Stimulated activated CD4-positive, alpha-beta T cell treated with anti-CD3 and anti-CD28 coated beads, TNF-alpha, amount 100 ng/mL, for 48 hours (primary cell): ENCODE data around the gene PPL.

Source experiments
- DNase-seq, 3 donors: peaks; one replicate each; pipeline ENCODE4 v3.0.0-alpha.2; 2020; ENCODE audit warnings: low read depth in 3 of 3

The PPL gene

DNA sequence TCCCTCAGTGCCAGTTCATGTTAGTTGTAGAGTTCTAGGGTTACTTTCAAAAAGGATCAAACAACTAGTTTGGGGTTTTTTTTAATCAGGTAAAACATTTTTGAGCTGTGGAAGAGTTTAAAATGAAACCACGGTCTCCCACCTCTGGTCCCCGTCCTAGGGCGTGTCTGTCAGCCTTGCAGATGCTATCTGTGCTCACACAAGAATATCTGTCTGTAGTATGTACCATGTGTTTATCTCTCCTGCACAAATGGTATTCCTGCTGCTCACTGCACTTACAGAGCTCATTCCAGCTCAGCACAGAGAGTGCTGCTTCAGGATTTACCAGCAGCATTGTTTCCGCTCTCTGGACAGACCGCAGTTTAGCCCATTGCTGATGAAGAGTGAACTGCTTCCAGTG lies 50.8 kb downstream of the PPL start:
- no peak for DNase-seq

DNA sequence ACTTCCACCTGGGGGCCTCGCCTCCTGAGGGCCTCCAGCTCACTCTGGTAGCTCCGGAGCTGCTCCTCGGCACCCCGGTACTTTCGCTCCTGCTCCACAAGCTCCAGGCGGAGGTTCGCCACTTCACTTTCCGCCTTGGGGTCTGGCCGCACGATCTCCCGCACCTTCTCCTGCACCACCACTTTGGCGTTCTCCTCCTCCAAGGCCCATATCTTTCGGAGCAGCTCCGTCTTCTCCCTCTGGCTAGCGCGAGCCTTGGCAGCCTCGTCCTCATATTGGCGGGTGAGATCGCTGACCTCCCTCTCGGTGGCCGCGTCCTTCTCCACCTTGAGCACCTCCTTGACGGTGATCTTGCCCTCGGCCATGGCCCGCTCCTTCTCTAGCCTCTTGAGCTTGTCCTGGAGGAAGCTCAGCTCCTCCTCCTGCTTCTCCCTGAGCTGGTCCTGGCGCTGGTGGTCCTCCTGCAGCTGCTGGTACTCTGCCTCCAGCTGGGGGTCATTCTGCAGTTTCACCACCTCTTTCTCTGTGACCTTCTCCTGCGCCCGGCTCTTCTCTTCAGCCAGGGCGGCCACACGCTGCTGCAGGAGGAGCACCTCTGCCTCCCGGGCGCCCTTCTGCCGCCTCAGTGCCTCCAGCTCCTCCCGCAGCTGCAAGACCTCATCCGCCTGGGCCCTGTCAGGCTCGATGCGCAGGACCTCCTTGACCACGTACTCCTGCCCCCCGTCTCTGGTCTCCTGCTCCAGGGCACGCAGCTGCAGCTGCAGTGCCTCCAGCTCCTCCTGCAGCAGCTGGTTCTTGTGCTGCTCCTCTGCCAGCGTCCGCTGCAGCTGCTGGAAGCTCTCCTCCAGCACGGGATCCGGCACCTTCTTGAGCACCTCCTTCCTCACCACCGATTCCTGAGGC lies 51.7 kb downstream of the PPL start:
- DNase-seq, result no peak

DNA sequence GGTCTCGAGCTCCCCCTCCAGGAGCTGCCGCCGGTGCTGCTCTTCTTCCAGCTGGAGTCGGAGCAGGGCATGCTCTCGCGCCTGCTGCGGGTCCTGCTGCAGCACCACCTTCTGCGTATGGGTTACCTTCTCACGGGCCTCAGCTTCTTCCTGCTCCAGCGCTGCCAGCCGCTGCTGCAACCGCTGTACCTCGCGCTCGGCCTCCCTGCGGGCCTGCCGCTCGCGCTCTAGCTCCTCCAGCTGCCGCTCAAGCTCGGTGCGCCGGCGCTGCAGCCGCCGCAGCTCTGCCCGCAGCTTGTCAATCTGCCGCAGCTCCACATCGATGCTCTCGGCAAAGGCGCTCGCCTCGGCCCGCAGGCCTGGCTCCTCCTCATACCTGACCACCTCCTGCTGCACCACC lies 52.7 kb downstream of the PPL start:
- DNase-seq, result no peak

- no peak for DNase-seq
Observed at GRCh38 chr16:4883501-4883900, 53.4 kb downstream of the PPL start.

DNA sequence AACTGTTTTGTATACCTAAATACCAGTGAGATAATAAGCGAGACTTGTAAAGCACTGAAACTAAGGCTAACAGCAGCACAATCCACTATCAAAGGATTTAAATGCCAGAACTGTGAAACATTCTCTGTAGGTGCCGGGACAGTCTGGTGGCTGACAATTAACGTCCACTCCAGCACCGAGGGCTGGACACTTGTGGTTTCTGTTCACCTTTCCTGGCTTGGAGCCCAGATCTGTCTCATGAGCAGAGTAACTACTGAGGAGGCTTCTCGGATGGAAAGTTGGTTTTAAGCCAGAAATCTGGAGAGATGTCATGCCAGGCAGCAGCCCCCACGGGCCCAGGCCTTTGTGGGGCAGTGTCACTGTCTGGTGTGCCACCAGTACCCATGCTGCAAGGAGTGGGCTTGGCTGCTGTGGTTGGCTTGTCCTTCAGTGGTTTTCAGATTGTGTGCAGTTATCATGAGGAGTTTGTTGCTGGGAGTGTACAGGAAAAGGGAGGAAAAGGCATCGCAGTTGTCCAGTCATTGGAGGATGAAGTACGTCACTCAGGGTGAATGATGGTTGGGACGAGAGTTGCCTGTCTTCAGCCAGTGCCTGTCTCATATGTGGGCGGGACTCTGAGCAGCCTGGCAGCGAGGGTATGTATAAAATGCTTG lies 54.2 kb downstream of the PPL start:
- no peak for DNase-seq

DNA sequence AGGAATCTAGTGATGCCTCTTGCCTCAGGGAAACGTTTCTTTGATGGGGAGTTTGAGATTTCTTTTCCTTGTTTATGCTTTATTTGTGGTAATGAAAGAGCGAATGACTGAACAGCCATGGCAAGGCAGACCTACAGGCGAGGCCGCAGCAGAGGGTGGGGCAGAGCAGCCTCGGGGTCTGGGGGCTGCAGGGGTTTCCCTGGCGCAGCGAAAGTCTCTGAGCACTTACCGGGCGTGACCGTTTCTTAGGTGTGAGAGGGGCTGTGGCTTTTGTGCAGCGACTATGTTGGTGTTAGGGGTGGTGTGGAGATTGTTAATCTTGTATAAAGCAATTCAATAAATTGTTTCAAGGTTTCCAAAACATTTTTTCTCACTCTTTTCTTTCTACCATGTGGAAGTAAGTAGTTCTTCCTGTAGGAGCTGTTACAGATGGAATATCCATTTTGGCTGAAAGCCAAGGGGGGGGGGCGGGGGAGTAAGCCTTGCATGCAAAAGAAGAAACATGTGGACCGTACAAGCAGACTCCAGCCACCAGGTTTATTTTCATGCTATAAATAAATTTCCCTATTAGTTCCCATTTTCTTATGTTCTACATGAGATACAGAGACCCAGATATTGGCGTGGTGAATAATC lies 54.8 kb downstream of the PPL start:
- no peak for DNase-seq

DNA sequence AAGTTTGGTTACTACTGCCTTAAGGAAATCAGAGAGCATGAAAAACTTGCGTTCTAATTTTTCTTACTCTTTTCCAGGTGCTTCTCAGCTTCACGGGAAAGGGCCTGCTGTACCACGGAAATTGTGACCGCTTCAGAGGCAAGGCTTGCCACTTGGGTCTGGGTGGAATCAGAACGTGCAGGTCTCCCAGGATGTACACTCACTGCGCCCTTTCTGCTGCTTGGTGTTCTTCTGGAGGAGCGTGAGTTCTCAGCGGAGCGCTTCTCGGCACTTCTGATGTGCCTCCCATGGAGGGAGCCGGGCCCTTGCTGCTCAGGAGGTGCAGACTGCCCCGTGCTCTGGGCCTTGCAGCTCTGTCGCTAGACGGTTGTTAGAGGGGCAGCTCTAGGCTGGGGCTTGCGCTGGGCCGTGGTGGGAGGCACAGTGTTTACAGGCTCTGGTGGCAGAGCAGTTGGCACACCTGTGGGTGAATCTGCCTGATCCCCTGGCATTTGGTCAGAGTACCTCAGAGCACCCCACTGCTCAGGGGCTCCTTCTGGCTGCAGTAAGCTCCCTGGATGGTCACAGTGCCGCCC lies 56.9 kb downstream of the PPL start:
- no peak for DNase-seq

GRCh38 chr16:4879049-4879448 lies 57.9 kb downstream of the PPL start:
- DNase-seq, result no peak

- DNase-seq, result no peak
Observed at GRCh38 chr16:4877380-4877685, 59.6 kb downstream of the PPL start.

DNA sequence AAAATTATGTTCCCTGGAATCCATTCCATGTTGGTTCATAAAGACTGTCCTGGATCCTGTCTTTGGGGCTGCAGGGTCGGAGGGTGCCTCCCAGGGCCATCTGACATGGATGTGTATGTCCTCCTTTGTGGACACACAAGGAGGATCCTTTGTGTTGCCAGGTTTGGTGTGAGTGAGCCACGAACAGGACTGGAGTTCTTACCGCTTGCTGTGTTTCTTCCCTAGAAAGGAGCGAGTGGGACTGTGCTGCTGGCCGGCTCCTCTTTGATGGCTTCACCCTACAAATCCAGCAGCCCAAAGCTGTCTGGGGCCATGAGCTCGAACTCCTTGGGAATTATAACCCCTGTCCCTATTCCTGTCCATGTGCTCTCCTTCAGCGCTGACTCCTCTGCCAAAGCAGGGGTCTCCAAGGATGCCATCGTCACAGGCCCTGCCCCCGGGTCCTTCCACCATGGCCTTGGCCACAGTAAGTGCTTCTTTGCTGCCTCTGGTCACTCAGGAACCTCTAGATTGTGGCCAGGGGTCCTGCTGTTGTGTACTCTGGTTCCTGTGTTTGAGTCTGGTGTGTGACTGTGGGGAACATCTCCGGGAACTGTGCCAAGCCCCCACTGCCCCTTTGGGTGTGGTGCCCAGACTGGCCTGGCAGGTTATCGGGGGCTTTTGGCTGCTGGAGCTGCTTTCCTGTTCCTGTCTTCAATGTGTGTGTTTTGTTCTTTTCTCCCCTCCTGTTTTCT lies 60.1 kb downstream of the PPL start:
- DNase-seq, result no peak

GRCh38 chr16:4874666-4875065 lies 62.3 kb downstream of the PPL start:
- DNase-seq, result no peak

- no peak for DNase-seq
Observed at GRCh38 chr16:4873091-4873490, 63.9 kb downstream of the PPL start.

- DNase-seq, result no peak
Observed at GRCh38 chr16:4871071-4871470, 65.9 kb downstream of the PPL start.

DNA sequence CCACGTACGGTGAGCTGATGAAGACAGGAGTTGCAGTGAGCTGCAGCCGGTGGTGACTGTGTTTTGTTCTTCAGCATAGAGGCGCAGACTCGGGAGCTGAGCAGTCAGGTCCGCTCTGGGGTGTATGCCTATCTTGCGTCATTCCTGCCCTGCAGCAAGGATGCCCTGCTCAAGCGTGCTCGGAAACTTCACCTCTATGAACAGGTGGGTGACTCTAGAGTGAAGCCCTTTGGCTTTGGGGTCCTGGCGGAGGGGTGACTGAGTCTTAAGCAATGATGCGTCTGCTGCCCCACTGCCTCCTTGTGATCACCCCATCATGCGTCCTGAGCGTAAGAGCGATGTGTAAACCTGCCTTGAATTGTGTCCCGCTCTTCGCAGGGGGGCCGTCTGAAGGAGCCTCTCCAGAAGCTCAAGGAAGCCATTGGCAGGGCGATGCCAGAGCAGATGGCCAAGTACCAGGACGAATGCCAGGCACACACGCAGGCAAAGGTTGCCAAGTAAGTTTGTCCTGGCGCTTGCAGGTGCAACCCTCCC lies 66.7 kb downstream of the PPL start:
- DNase-seq, result no peak

- no peak for DNase-seq
Observed at GRCh38 chr16:4869147-4869805, 67.7 kb downstream of the PPL start.

DNA sequence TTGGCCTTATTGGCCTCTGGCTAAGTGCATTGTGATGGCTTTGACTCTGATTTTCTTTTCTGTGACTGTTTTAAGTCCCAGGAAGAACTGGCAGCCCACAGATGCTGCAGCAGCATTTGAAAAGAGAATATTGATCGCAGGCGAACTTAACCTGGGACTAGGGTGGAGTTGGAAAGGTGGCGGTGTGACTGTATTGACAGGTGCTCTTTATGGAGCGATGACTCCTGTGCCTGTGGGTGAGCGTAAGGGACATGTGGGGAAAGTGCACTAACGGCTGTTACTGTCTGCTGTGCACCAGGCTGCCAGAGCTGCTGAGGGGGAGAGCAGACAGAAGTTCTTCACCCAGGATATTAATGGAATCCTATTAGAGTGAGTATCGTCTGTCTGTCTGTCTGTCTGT lies 68.4 kb downstream of the PPL start:
- no peak for DNase-seq

- no peak for DNase-seq
Observed at GRCh38 chr16:4868026-4868425, 68.9 kb downstream of the PPL start.

- no peak for DNase-seq
Observed at GRCh38 chr16:4866586-4866985, 70.4 kb downstream of the PPL start.

GRCh38 chr16:4865231-4865860 lies 71.6 kb downstream of the PPL start:
- DNase-seq, result no peak

DNA sequence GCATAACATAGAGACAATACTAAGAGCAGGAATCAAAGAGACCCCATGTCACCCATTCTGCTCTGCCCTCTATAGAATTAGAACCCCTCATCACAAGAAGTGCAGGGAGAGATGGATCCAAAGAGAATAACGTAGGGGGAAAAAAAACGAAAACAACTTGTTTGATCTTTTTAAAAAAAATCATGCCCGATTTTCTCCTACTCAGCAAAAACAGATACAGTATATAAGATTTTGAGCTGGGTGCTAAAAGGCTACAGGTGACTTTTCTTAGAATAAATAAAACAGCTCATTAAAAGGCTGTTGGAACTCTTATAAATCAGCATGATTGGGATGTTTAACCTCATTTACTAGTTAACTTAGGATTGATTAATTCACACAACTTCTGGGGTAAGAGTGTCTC lies 72.2 kb downstream of the PPL start:
- no peak for DNase-seq

DNA sequence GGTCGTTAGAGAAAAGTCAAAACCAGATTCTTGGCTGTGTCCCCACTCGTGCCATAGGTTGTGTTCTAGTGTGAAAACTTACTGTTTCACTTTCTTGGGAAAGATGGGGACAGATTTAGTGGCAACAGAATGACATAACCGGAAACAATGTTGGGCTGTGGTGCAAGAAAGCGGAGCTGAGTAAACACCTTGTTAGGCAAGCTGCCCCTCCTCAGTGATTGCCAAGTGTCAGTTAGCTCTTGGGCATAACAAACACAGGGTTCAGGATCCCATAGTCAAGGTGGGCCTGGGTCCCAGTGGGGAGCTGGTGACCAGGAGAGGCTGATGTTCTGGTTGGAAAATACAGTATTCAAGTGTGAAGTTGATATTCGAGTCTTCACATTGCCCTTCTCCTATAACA lies 74.3 kb downstream of the PPL start:
- no peak for DNase-seq
